Measurements from ENCODE around the gene ADPRM. TPM values are rescaled to one million over a fixed set of nuclear protein-coding genes. Genes with fewer than 3 reads are reported as not detected.

The ADPRM gene
- polyA plus RNA-seq, 2 of the 4 experiments (the other 2 are of a cell fraction): 8.3 to 25.2 TPM

GRCh38 chr17:10757647-10758046, 60.3 kb downstream of the ADPRM start:
- 18% methylated on average over 2 of the region's 2 CpGs for WGBS (ENCODE audit: missing lambda C conversion rate)
- no peak overlapping the region for H3K27ac ChIP-seq
- H3K9me3 ChIP-seq: no peaks in the 10 kb centered on the region
- ATAC-seq: no peak
- no peak for TF ChIP-seq BHLHE40 (IDR thresholded peaks at IDR 0.05; ENCODE audit: low read depth, low read length)
- no peak for TF ChIP-seq POLR2AphosphoS2 (conservative IDR thresholded peaks at IDR 0.05; ENCODE audit: low read length)
- TF ChIP-seq REST (IDR thresholded peaks at IDR 0.05): no peak
- no peak for TF ChIP-seq HOXB5 (CRISPR knock-in tag; IDR thresholded peaks at IDR 0.05)
- no peak for TF ChIP-seq NR3C1 (IDR thresholded peaks at IDR 0.05)
- TF ChIP-seq HEYL (CRISPR knock-in tag; IDR thresholded peaks at IDR 0.05): no peak
- TF ChIP-seq CHD4 (IDR thresholded peaks at IDR 0.05; ENCODE audit: borderline replicate concordance): no peak
- TF ChIP-seq TFCP2L1 (CRISPR knock-in tag; IDR thresholded peaks at IDR 0.05): no peak
- TF ChIP-seq MYC (IDR thresholded peaks at IDR 0.05; ENCODE audit: borderline replicate concordance, low read length): no peak
- TF ChIP-seq RAD21 (conservative IDR thresholded peaks at IDR 0.05 in 1 of 2, IDR thresholded peaks at IDR 0.05 in 1 of 2): no peak
- no peak for TF ChIP-seq KDM5A (IDR thresholded peaks at IDR 0.05)
- no peak for TF ChIP-seq EHF (CRISPR knock-in tag; IDR thresholded peaks at IDR 0.05)
- TF ChIP-seq JUN (IDR thresholded peaks at IDR 0.05): no peak
- no peak for TF ChIP-seq CBX2 (IDR thresholded peaks at IDR 0.05; ENCODE audit: borderline replicate concordance, low read depth)
- TF ChIP-seq CHD2 (IDR thresholded peaks at IDR 0.05; ENCODE audit: low read length, partially characterized antibody): no peak
- TF ChIP-seq RFX5 (IDR thresholded peaks at IDR 0.05): no peak
- no peak for FAIRE-seq
- peak overlapping the region; percentile 20; the same call in 1 of the 3 replicates for H3K4me2 ChIP-seq
- H3K4me1 ChIP-seq: no peaks in the 10 kb centered on the region
- H3K4me3 ChIP-seq: no peak overlapping the region
- DNase-seq (ENCODE audit: low read depth in 1 of 2, low spot score in 1 of 2): no peak
- ChIA-PET POLR2A (no interaction called here), CTCF (interaction anchor here (0.6 to 2.6 kb wide), 6 partner anchors 10 to 1177 kb away, joined by 3 to 12 read pairs (median 6); no protein-coding TSS in a partner anchor)

- TF ChIP-seq RCOR1 (IDR thresholded peaks at IDR 0.05; ENCODE audit: low read depth, low read length) (no peak), ZC3H11A (IDR thresholded peaks at IDR 0.05) (no peak), POLR2A (IDR thresholded peaks at IDR 0.05; ENCODE audit: low read length) (no peak), MAX (IDR thresholded peaks at IDR 0.05) (no peak), EHMT2 (IDR thresholded peaks at IDR 0.05; ENCODE audit: low read depth) (no peak), RAD21 (conservative IDR thresholded peaks at IDR 0.05 in 1 of 2, IDR thresholded peaks at IDR 0.05 in 1 of 2) (no peak), BCL3 (IDR thresholded peaks at IDR 0.05) (no peak), BHLHE40 (IDR thresholded peaks at IDR 0.05; ENCODE audit: low read depth, low read length) (no peak), PHF8 (IDR thresholded peaks at IDR 0.05; ENCODE audit: borderline replicate concordance, low read depth) (no peak), E2F6 (IDR thresholded peaks at IDR 0.05; ENCODE audit: borderline replicate concordance, low read depth) (no peak), SMC3 (IDR thresholded peaks at IDR 0.05) (no peak)
- ChIA-PET POLR2A (no interaction called here), CTCF (interaction anchor here (0.6 to 2.6 kb wide), 6 partner anchors 9 to 1177 kb away, joined by 3 to 12 read pairs (median 6); no protein-coding TSS in a partner anchor)
- ATAC-seq: no peak
- no peak overlapping the region for H3K4me2 ChIP-seq
- no peak overlapping the region for H3K27ac ChIP-seq
- no peak for FAIRE-seq
- WGBS (ENCODE audit: missing lambda C conversion rate): 75% methylated on average over 6 of the region's 6 CpGs
- no peaks in the 10 kb centered on the region for H3K4me1 ChIP-seq
- H3K9me3 ChIP-seq: no peaks in the 10 kb centered on the region
- no peak for DNase-seq (ENCODE audit: low read depth in 1 of 2, low spot score in 1 of 2)
- no peak overlapping the region for H3K4me3 ChIP-seq
Observed at GRCh38 chr17:10758062-10758461, 60.7 kb downstream of the ADPRM start.

Data from A549 (cell line).